SIG-M5 (cell line): Measurements from ENCODE around the gene CDCA5.

ENCODE experiments used
- DNase-seq: peaks from one replicate; lab custom pipeline; 2025; lab: John Stamatoyannopoulos, UW

The CDCA5 gene

GRCh38 chr11:65083834-65084597, at the start of gene CDCA5, which contains the start of gene ZFPL1:
TSS of gene CDCA5 (minus strand) at chr11:65084040. CDS start at chr11:65083978, 62 bp downstream.
TSS of gene ZFPL1 (plus strand) at chr11:65084222. CDS start at chr11:65084699, 477 bp downstream.
- peak; percentile 78 for DNase-seq

GRCh38 chr11:65132988-65133700, 49.3 kb upstream of the CDCA5 start:
- DNase-seq = no peak

- no peak for DNase-seq
These were observed 48.6 kb upstream of the CDCA5 start for GRCh38 chr11:65132238-65132987.

GRCh38 chr11:65131895-65132237, 48.0 kb upstream of the CDCA5 start:
- DNase-seq = no peak

- no peak for DNase-seq
These were observed 47.6 kb upstream of the CDCA5 start for GRCh38 chr11:65131417-65131776.

GRCh38 chr11:65130631-65131416, 47.0 kb upstream of the CDCA5 start:
- DNase-seq = no peak

- no peak for DNase-seq
These were observed 46.0 kb upstream of the CDCA5 start for GRCh38 chr11:65129649-65130441.

- no peak for DNase-seq
These were observed 44.6 kb upstream of the CDCA5 start for GRCh38 chr11:65128182-65129145.

GRCh38 chr11:65127473-65128181, 43.8 kb upstream of the CDCA5 start:
- no peak for DNase-seq

GRCh38 chr11:65126624-65127274, 42.9 kb upstream of the CDCA5 start:
- no peak for DNase-seq

- no peak for DNase-seq
These were observed 41.6 kb upstream of the CDCA5 start for GRCh38 chr11:65125197-65126056.

GRCh38 chr11:65124480-65125196, 40.8 kb upstream of the CDCA5 start:
- DNase-seq = no peak

GRCh38 chr11:65121865-65122696, 38.2 kb upstream of the CDCA5 start, which contains the start of the genes FAU and MRPL49:
TSS of gene FAU (minus strand) at chr11:65122134. CDS start at chr11:65121813, 321 bp downstream.
TSS of gene MRPL49 (plus strand) at chr11:65122321. CDS start at chr11:65122347, 26 bp downstream.
- peak; percentile 90 for DNase-seq

- DNase-seq = no peak
These were observed 37.6 kb upstream of the CDCA5 start for GRCh38 chr11:65121447-65121864.

- no peak for DNase-seq
These were observed 37.0 kb upstream of the CDCA5 start for GRCh38 chr11:65120831-65121230.

- no peak for DNase-seq
These were observed 35.8 kb upstream of the CDCA5 start for GRCh38 chr11:65119670-65119995.
